PC-3 (cell line): ENCODE results near the gene KCTD10. TPM values are rescaled to one million over a fixed set of nuclear protein-coding genes. Genes with fewer than 3 reads are reported as not detected.
"Not testable (repeated sequence)": the region's sequence is repeated elsewhere in the genome, so short reads cannot be mapped to it uniquely, and the experiment has no call there.

Experiments
- ATAC-seq: fragments of 200-7000 bp; cut with Tn5 transposase; 2 replicates; pipeline ENCODE4 v1.9.1; 2020; ENCODE audit warnings: mild to moderate bottlenecking, moderate library complexity
- BruUV-seq: library from RNA; stranded (reverse); fragments of 400-500 nt; replicated peaks from 2 replicates; lab custom pipeline; 2021; lab: Mats Ljungman, UMichigan
- CTCF ChIA-PET: fragments of 300-600 bp; sonication (Branson Sonifier 250); formaldehyde crosslinking; loops from one replicate; lab custom pipeline; 2022; ENCODE audit warnings: antibody characterized with exemption; lab: Charles Lee
- POLR2A ChIA-PET: fragments of 300-600 bp; sonication (Branson Sonifier 250); formaldehyde crosslinking; loops from one replicate; lab custom pipeline; 2022; ENCODE audit warnings: antibody characterized with exemption; ENCODE audit not compliant: unreplicated experiment; lab: Charles Lee
- DNase-seq: peaks from one replicate; pipeline ENCODE4 v3.0.0-alpha.2; 2015
- H2AFZ ChIP-seq: fragments of 300-600 bp; sonication (generic); 2 replicates; pipeline ENCODE4 v1.6.0; 2016; ENCODE audit warnings: antibody characterized with exemption, low read length
- H3F3A ChIP-seq: fragments of 300-600 bp; sonication (generic); one replicate; pipeline ENCODE4 v1.6.0; 2017; ENCODE audit warnings: antibody characterized with exemption, low read length, control low read depth, mild to moderate bottlenecking; ENCODE audit not compliant: unreplicated experiment
- H3K27ac ChIP-seq: fragments of 300-600 bp; sonication (generic); 2 replicates; pipeline ENCODE4 v1.5.1; 2016; ENCODE audit warnings: mild to moderate bottlenecking, low read length
- H3K27me3 ChIP-seq: fragments of 300-600 bp; sonication (generic); 2 replicates; pipeline ENCODE4 v1.6.1; 2016; ENCODE audit warnings: low read length, mixed read lengths
- H3K36me3 ChIP-seq: fragments of 300-600 bp; sonication (generic); 2 replicates; pipeline ENCODE4 v1.6.1; 2016; ENCODE audit warnings: low read depth, mixed run types, low read length, mixed read lengths
- H3K4me1 ChIP-seq: fragments of 300-600 bp; sonication (generic); 2 replicates; pipeline ENCODE4 v1.5.1; 2016; ENCODE audit warnings: low read length; ENCODE audit not compliant: insufficient read depth
- H3K4me2 ChIP-seq: fragments of 300-600 bp; sonication (generic); 2 replicates; pipeline ENCODE4 v1.6.0; 2016; ENCODE audit warnings: low read length
- H3K4me3 ChIP-seq: fragments of 300-600 bp; sonication (generic); 2 replicates; pipeline ENCODE4 v1.5.1; 2016; ENCODE audit warnings: mild to moderate bottlenecking, low read length, mixed read lengths
- H3K79me2 ChIP-seq: fragments of 300-600 bp; sonication (generic); 2 replicates; pipeline ENCODE4 v1.6.1; 2017; ENCODE audit warnings: low read length, mixed read lengths
- H3K9ac ChIP-seq: fragments of 300-600 bp; sonication (generic); 2 replicates; pipeline ENCODE4 v1.6.0; 2016; ENCODE audit warnings: mild to moderate bottlenecking, low read length
- H3K9me2 ChIP-seq: fragments of 300-600 bp; sonication (generic); replicated peaks from 2 replicates; pipeline ENCODE4 v1.6.1; 2016; ENCODE audit warnings: mixed run types, low read length, mixed read lengths
- H3K9me3 ChIP-seq: fragments of 300-600 bp; sonication (generic); 2 replicates; pipeline ENCODE4 v1.6.1; 2016; ENCODE audit warnings: low read length, mixed read lengths
- H4K20me1 ChIP-seq: fragments of 300-600 bp; sonication (generic); 2 replicates; pipeline ENCODE4 v1.6.1; 2016; ENCODE audit warnings: low read length, mixed read lengths
- CTCF ChIP-seq: fragments of 300-600 bp; sonication (generic); conservative IDR thresholded peaks from 2 replicates; pipeline ENCODE4 v1.5.1; 2017; ENCODE audit warnings: antibody characterized with exemption, low read depth, mild to moderate bottlenecking, low read length
- EZH2 ChIP-seq: fragments of 300-600 bp; sonication (generic); IDR thresholded peaks from one replicate; pipeline ENCODE4 v1.6.1; 2017; ENCODE audit warnings: antibody characterized with exemption, mild to moderate bottlenecking, low read length; ENCODE audit not compliant: unreplicated experiment
- EZH2phosphoT487 ChIP-seq: fragments of 300-600 bp; sonication (generic); IDR thresholded peaks from 2 replicates; pipeline ENCODE4 v1.6.1; 2018; ENCODE audit warnings: mild to moderate bottlenecking, antibody characterized with exemption, low read length, borderline replicate concordance
- intact Hi-C: fragments of 100-400 bp; cut with micrococcal nuclease; formaldehyde crosslinking; loops from 2 replicates; pipeline ENCODE4 v1.9.0; 2023
- total RNA-seq: library from RNA; depleted of rRNA; stranded (reverse); fragments of >200 nt; gene quantifications from 2 replicates; pipeline ENCODE4 v1.2.3, GENCODE V29; 2014

The KCTD10 gene
- total RNA-seq, 1 experiment from 2014 or later: 42.3 TPM

GRCh38 chr12:109421355-109422087 is 55.6 kb downstream of the KCTD10 start:
- no peak overlapping the region for H2AFZ ChIP-seq
- CTCF ChIA-PET: no interaction called here
- ATAC-seq: no peak

GRCh38 chr12:109418848-109419480 is 58.1 kb downstream of the KCTD10 start:
- no peak for TF ChIP-seq EZH2
- TF ChIP-seq CTCF: no peak
- Histone ChIP-seq H3K36me3 (no peaks in the 10 kb centered on the region), H3K9ac (no peak overlapping the region), H3K9me2 (no peaks in the 10 kb centered on the region), H3K4me2 (no peak overlapping the region), H3K4me1 (no peaks in the 10 kb centered on the region), H3K27me3 (0 out of 2 replicates have a peak, but pooled peaks cover 7% of the 10 kb centered on the region), H2AFZ (no peak overlapping the region), H4K20me1 (no peaks in the 10 kb centered on the region), H3F3A (no peaks in the 10 kb centered on the region), H3K4me3 (no peak overlapping the region), H3K27ac (no peak overlapping the region), H3K79me2 (no peaks in the 10 kb centered on the region), H3K9me3 (no peaks in the 10 kb centered on the region)
- DNase-seq (no peak), ATAC-seq (no peak)
- BruUV-seq: no TSS peak
- ChIA-PET POLR2A (no interaction called here), CTCF (interaction anchor here (0.6 kb wide), 1 partner anchor 90 kb away, joined by 6 read pairs; no protein-coding TSS in a partner anchor)
- intact Hi-C loops: no loop called here

More at GRCh38 chr12:109421355-109422087, 55.6 kb downstream of the KCTD10 start:
- Histone ChIP-seq H3K9ac (no peak overlapping the region), H3K4me1 (no peaks in the 10 kb centered on the region), H3K4me2 (no peak overlapping the region), H3K36me3 (no peaks in the 10 kb centered on the region), H3K27ac (no peak overlapping the region), H4K20me1 (no peaks in the 10 kb centered on the region), H3K4me3 (no peak overlapping the region), H3K9me3 (no peaks in the 10 kb centered on the region), H3K27me3 (0 out of 2 replicates have a peak, but pooled peaks cover 9% of the 10 kb centered on the region), H3F3A (no peaks in the 10 kb centered on the region), H3K79me2 (no peaks in the 10 kb centered on the region), H3K9me2 (no peaks in the 10 kb centered on the region)
- no peak for DNase-seq
- no TSS peak for BruUV-seq
- TF ChIP-seq EZH2: no peak
- TF ChIP-seq EZH2phosphoT487: no peak
- no peak for TF ChIP-seq CTCF
- intact Hi-C loops: no loop called here
- POLR2A ChIA-PET: no interaction called here

GRCh38 chr12:109406147-109406546 is 71.0 kb downstream of the KCTD10 start:
- H2AFZ ChIP-seq, H3K4me1 ChIP-seq, H3F3A ChIP-seq, H3K9me3 ChIP-seq, CTCF ChIA-PET, H3K4me3 ChIP-seq, DNase-seq, H3K79me2 ChIP-seq, H3K9ac ChIP-seq, H3K9me2 ChIP-seq, ATAC-seq, H3K4me2 ChIP-seq, H3K36me3 ChIP-seq, intact Hi-C loops, H4K20me1 ChIP-seq, POLR2A ChIA-PET, H3K27ac ChIP-seq, BruUV-seq: not testable (repeated sequence)
- H3K27me3 ChIP-seq: peaks cover 35% of the 10 kb centered on the region

GRCh38 chr12:109404841-109405240 is 72.3 kb downstream of the KCTD10 start:
- H2AFZ ChIP-seq, H3F3A ChIP-seq, H3K79me2 ChIP-seq, H3K36me3 ChIP-seq, H3K27ac ChIP-seq, H3K9ac ChIP-seq, H3K4me2 ChIP-seq, ATAC-seq, H3K9me3 ChIP-seq, H4K20me1 ChIP-seq, intact Hi-C loops, DNase-seq, H3K4me3 ChIP-seq, H3K9me2 ChIP-seq, CTCF ChIA-PET, BruUV-seq, H3K4me1 ChIP-seq: not testable (repeated sequence)
- POLR2A ChIA-PET: interaction anchor here (0.7 kb wide), 1 partner anchor 1381 kb away, joined by 5 read pairs; no protein-coding TSS in a partner anchor
- peaks cover 47% of the 10 kb centered on the region for H3K27me3 ChIP-seq
